Right lung (tissue), 5 donors: ENCODE data around the gene PTPN3. TPM values are rescaled to one million over a fixed set of nuclear protein-coding genes. Genes with fewer than 3 reads are reported as not detected.
"Not testable (repeated sequence)": the region's sequence is repeated elsewhere in the genome, so short reads cannot be mapped to it uniquely, and the experiment has no call there.

ENCODE experiments used
- DNase-seq, 2 donors: peaks; one replicate each; pipeline ENCODE4 v3.0.0-alpha.2; 2013
- polyA plus RNA-seq, 5 donors: library from polyadenylated mRNA; unstranded; fragments of 120-200 nt; gene quantifications; one replicate each; pipeline versions ENCODE4 v1.2.1 to v1.2.3, GENCODE V29; 2013; ENCODE audit warnings: inconsistent platforms in 1 of 5, low replicate concordance in 1 of 5; ENCODE audit not compliant: insufficient read length in 5 of 5, insufficient read depth in 1 of 5

Gene PTPN3
- polyA plus RNA-seq, 5 donors = 9.1 to 15.4 (median 12.7) TPM

DNA sequence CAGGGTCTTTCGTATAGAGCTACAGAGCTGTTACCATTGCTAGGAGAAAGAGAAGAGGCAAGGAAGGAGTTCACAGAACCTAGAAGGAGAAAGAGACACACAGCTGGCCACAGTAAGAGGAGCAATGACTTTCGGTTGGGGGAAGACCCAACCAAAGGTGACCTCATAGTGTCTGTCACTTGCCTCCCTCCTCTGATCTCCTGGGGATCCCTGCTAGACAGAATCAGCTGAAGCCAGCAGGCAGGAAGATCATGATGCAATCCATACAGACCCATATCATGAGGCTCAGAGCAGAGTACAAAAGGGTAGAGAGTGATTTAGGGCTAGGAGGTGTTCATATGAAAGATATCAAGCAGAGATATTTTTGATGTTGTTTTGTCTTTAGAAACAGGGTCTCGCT lies 151.2 kb downstream of the PTPN3 start:
- DNase-seq = no peak

DNA sequence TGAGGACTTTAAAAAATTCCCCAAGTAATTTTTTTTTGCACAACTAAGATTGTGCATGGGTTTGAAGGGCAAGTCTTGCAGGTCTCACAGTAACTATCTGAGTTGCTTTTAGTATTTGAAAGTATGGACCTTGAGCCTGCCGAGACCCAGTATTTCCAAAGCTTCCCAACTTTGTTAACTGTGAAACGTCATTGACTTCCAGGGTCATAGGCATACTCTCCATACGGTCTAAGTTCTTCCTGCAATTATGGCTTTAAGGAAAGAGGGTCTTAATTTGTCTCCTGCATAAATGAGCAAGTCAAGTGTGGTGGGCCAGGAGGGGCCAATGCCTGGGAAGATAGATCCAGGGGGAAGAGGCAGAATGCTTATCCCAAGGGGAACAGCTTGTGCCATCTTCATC lies 153.2 kb downstream of the PTPN3 start:
- no peak for DNase-seq

DNA sequence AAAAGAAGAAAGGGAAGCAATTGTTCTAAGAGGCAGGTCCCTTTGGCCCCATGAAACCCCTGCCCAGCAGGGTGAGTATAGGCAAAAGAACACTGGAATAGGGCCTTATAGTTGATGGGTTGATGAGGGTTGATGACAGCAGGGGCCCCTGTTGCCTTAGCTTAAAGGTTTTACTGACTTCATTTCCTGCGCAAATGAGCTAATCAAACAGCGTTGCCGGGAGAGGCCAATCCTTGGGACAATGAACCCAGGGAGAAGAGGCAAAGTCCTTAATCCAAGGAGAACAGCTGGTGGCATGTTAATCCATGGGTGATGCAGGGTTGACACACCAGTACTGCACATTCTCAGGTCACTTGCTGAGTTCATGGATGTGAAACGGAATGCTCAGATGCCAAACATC lies 155.2 kb downstream of the PTPN3 start:
- DNase-seq = no peak

DNA sequence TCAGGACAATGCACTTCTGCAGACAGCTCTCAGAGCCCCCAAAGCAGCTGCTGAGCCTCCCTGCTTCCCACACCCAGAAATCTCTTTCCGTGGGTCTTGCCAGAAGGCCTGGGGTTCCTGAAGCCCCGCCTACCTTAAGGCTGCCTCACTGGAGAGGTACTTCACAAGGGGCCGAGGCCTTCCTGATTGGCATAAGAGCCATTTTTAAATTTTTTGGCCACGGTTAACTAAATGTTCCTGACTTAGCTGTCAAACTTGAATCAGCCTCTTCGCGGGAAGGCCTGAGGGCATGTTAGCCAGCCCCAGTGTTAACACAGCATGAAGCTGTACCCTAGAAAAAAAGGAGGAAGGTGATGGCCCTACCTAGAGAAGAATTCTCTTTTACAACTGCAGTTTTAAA lies 156.5 kb downstream of the PTPN3 start:
- no peak for DNase-seq

DNA sequence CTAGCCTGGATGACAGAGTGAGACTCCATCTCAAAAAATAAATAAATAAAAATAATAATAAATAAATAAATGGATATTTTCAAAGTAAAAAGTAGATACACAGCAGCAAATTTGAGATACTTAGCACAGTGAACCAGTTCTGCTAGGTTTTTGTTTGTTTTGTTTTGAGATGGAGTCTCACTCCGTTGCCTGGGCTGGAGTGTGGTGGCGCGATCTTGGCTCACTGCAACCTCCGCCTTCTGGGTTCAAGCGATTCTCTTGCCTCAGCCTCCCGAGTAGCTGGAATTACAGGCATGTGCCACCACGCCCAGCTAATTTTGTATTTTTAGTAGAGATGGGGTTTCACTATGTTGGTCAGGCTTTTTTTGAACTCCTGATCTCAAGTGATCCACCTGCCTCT lies 157.1 kb downstream of the PTPN3 start:
- DNase-seq = not testable (repeated sequence)

DNA sequence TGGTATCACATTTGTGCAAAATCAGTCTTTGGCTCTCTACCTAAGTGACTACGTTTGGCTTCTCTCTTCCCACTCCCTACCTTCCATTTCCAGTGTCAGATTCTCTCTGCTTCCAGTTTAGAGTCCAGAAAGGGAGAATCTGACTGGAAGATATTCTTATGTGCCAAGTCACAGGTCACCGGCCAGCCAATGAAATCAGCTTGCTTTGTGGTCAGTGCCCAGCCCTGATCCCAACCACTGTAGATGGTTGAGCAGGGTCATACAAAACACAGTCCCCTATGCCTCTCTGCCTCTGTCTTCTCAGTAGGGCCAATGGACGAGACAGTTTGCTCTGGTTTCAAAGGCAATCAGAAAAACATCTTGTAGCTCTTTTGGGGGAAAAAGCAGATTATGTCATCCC lies 161.7 kb downstream of the PTPN3 start:
- no peak for DNase-seq

DNA sequence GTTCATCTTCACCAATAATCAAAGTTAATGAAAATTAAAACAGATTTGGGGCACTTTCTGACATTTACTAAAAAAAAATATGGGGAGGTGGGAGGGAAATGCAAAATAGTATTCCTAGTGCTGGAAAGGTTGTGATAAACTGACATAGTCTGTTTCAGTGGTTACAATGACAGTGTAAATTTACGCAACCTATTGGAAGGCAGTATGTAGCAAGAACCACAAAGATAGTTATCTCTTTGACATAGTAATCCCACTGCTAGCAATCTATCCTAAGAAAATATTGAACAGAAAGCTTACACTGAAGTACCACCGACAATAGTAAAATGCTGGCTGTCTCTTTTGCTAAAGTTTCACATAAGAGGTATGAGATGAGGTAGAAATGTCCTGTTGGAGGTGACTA lies 162.2 kb downstream of the PTPN3 start:
- DNase-seq = no peak

DNA sequence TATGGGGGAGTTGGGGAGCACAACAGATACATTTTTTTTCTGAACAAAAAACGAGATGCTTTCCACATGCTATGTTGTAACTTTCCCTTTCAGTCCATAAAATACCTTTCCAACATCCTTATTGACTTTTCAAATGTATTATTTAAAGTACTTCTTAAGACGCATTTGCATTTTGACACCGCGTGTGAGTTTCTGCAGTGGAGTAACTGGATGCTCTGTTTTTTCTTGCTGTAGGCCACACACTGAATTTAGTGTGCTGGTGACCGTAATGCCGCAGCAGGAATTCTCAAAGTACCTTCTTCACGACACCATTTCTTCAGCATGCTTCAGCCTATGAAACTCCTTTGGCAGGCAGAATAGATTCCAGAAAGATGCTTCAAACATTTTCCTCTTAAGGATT lies 163.0 kb downstream of the PTPN3 start:
- no peak for DNase-seq

DNA sequence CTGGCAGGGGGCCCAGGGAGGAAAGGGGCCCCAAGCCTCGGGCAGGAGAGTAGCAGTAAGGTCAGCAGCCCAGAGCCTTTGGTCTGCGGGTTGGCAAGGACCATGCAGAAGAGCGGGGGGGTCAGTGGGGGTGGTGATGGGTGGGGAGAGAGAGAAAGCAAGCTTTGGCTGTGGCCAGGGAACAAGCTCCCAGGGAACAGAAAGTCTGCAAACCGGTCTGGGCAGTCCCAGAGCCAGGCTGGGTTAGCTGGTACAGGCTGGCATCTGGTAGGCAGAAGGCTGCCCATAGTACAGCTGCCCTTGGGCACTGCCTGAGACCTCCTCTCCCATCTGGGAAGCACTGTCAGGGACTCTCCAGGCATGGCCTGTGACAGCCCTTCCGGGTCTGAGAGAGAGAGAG lies 166.8 kb downstream of the PTPN3 start:
- DNase-seq = peak in 1 of 2 donors; percentile 63

DNA sequence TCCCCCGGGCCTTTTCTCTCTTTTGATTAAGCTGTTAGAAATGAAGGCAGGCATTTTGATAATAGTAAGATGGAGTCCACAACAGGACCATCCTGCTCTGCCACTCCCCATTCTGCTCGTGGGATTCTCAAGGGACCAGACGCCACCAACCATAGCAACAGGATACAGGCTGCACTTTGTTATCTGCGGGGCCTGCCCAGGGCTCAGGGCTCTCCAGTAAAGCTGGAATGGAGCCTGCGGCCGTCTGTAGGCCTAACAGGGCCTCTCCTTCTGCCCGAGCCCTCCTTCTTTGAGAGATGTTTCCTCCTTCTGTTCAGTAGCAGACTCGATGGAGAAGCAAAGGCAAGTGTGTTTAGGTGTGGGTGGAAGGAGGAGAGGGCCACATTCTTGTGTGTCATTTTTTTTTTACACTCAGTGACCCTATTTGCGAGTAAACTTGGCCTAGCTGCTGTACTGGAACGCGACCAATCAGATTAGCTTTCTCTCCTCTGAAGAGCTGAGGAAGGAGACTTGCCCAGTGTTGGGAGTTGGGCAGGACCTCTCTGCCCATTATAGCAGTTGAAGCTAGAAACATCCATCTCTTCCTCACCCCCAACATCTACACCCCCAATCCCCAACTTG lies 168.4 kb downstream of the PTPN3 start:
- no peak for DNase-seq

DNA sequence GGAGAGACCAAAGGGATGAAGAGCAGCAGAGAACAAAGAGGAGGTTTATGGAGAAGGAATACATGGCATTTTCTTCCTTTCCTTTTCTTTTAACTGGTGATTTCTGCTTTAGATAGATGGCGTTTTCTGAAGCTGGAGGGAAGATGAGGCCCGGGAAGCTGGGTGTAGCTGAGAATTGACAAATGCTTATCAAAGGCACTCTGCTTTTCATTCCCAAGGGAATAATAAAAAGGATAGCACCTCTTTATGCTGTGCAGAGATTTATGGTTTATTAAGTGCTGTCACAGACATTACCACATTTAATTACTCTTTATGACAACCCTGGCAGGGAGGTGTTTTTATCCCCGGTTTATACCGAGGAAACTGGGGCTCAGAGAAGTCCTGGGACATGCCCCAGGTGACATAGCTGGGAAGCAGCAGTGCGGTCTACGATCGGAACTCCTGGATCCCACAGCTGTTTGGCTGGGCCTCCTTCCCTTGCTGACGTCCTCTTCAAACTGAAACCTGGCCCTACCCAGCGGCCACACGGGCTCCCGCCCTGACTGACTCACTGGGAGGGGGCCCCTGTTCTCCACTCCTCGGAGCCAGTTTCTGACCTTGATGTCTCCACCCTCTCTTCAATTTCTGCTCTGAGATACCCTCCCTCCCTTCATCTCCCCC lies 169.0 kb downstream of the PTPN3 start:
- no peak for DNase-seq

Other genes with a start within 250 kb of the PTPN3 start
- 10 to 100 TPM; 11.7 to 15.5 (median 13.2) TPM for gene EPB41L4B, start 177.2 kb downstream of the PTPN3 start, polyA plus RNA-seq